ENCODE results near the gene ILDR2. TPM values are rescaled to one million over a fixed set of nuclear protein-coding genes. Genes with fewer than 3 reads are reported as not detected.

The ILDR2 gene
- polyA plus RNA-seq, 1 donor (not counting 4 experiments of a cell fraction or from before 2014, with no cell fraction given): not detected

DNA sequence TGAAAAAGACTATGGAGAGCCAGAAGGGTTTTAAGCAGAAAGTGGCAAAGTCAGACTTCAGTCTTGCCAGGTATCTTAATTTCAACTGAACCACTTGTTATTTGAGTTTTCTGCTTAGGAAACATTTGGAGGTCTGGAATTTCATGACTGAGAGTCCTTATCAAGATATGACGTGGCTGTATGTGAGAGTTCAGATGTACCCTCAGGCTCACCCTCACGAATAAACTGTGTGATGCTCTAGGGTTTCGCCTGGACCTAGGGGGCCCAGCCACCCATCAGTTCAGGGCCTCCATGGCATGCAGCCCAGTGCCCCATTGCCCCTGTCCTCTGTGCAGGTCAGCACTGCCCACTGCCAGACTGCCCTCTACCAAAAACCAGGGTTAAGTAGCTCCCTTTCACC lies 68.7 kb downstream of the ILDR2 start:
- TF ChIP-seq, protein P1, sequence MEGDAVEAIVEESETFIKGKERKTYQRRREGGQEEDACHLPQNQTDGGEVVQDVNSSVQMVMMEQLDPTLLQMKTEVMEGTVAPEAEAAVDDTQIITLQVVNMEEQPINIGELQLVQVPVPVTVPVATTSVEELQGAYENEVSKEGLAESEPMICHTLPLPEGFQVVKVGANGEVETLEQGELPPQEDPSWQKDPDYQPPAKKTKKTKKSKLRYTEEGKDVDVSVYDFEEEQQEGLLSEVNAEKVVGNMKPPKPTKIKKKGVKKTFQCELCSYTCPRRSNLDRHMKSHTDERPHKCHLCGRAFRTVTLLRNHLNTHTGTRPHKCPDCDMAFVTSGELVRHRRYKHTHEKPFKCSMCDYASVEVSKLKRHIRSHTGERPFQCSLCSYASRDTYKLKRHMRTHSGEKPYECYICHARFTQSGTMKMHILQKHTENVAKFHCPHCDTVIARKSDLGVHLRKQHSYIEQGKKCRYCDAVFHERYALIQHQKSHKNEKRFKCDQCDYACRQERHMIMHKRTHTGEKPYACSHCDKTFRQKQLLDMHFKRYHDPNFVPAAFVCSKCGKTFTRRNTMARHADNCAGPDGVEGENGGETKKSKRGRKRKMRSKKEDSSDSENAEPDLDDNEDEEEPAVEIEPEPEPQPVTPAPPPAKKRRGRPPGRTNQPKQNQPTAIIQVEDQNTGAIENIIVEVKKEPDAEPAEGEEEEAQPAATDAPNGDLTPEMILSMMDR (optimal IDR thresholded peaks at IDR 0.05 in 1 of 3, IDR thresholded peaks at IDR 0.05 in 1 of 3, conservative IDR thresholded peaks at IDR 0.05 in 1 of 3; ENCODE audit: extremely low read depth in 1 of 3, insufficient read depth in 2 of 3, low read length in 3 of 3): no peak
- no peak for TF ChIP-seq EZH2 (IDR thresholded peaks at IDR 0.05; ENCODE audit: low read length)
- H3K4me2 ChIP-seq (ENCODE audit: control insufficient read depth, extremely low read depth, insufficient read depth, low read depth, low read length): no peak overlapping the region
- no peaks in the 10 kb centered on the region for H3K9me3 ChIP-seq (ENCODE audit: control insufficient read depth, low read depth, low read length)
- no peak overlapping the region for H3K4me3 ChIP-seq (ENCODE audit: control insufficient read depth in 2 of 3, extremely low read depth in 1 of 3, insufficient read depth in 2 of 3, low read depth in 1 of 3, low read length in 3 of 3)
- no peak overlapping the region for H2AFZ ChIP-seq (ENCODE audit: control insufficient read depth, low read length)
- peaks cover 6% of the 10 kb centered on the region for H3K4me1 ChIP-seq (ENCODE audit: control insufficient read depth, extremely low read depth, insufficient read depth, low read length)
- no peaks in the 10 kb centered on the region for H3K36me3 ChIP-seq (ENCODE audit: control insufficient read depth in 2 of 2, extremely low read depth in 1 of 2, insufficient read depth in 2 of 2, low read length in 2 of 2)
- no peaks in the 10 kb centered on the region for H3K27me3 ChIP-seq (ENCODE audit: control insufficient read depth, extremely low read depth, insufficient read depth, low read length)
- no peak overlapping the region for H3K27ac ChIP-seq (ENCODE audit: control insufficient read depth, insufficient read depth, low read length)
- dilution Hi-C loops (cut with MboI; ENCODE audit: extremely low pct_ligation_motif_present, low sequenced_read_pairs): no loop called here
- no peak for FAIRE-seq
- no peaks in the 10 kb centered on the region for H4K20me1 ChIP-seq (ENCODE audit: control insufficient read depth, extremely low read depth, insufficient read depth, low read length)
- no peaks in the 10 kb centered on the region for H3K79me2 ChIP-seq (ENCODE audit: control insufficient read depth, insufficient read depth, low read length)
- no peak overlapping the region for H3K9ac ChIP-seq (ENCODE audit: control insufficient read depth, extremely low read depth, insufficient read depth, low read length)
- no peaks in the 10 kb centered on the region for H3K9me1 ChIP-seq (ENCODE audit: control insufficient read depth, extremely low read depth, insufficient read depth, low read length)
- DNase-seq (ENCODE audit: low read depth, low spot score): no peak

DNA sequence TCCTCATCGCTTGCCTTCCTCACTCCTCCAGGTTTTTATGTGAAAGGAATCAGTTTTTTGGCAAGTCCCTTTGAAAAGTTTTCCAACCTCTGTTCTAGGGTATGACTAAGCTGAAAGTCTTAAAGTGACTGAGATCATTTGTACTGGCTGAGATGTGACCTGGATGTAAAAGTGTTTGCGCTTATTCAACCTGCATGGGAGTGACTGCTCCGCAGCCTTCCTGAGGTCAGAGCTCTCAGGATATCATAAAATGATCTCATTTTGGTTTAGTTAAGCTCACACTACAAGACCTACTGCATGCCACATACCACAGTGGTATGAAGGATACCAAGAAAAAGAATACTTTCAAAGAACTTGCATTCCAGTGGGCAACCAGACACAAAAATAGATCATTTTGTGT lies 69.4 kb downstream of the ILDR2 start:
- TF ChIP-seq, protein P1 (optimal IDR thresholded peaks at IDR 0.05 in 1 of 3, IDR thresholded peaks at IDR 0.05 in 1 of 3, conservative IDR thresholded peaks at IDR 0.05 in 1 of 3; ENCODE audit: extremely low read depth in 1 of 3, insufficient read depth in 2 of 3, low read length in 3 of 3): no peak
- no peak for TF ChIP-seq EZH2 (IDR thresholded peaks at IDR 0.05; ENCODE audit: low read length)
- DNase-seq (ENCODE audit: low read depth, low spot score) (peak; percentile 25), FAIRE-seq (peak; percentile 48)
- dilution Hi-C loops (cut with MboI; ENCODE audit: extremely low pct_ligation_motif_present, low sequenced_read_pairs): no loop called here
- Histone ChIP-seq H3K9ac (ENCODE audit: control insufficient read depth, extremely low read depth, insufficient read depth, low read length) (no peak overlapping the region), H3K36me3 (ENCODE audit: control insufficient read depth in 2 of 2, extremely low read depth in 1 of 2, insufficient read depth in 2 of 2, low read length in 2 of 2) (no peaks in the 10 kb centered on the region), H3K9me1 (ENCODE audit: control insufficient read depth, extremely low read depth, insufficient read depth, low read length) (no peaks in the 10 kb centered on the region), H3K4me2 (ENCODE audit: control insufficient read depth, extremely low read depth, insufficient read depth, low read depth, low read length) (peak overlapping the region; percentile 42), H3K27ac (ENCODE audit: control insufficient read depth, insufficient read depth, low read length) (no peak overlapping the region), H3K4me3 (ENCODE audit: control insufficient read depth in 2 of 3, extremely low read depth in 1 of 3, insufficient read depth in 2 of 3, low read depth in 1 of 3, low read length in 3 of 3) (no peak overlapping the region), H3K9me3 (ENCODE audit: control insufficient read depth, low read depth, low read length) (no peaks in the 10 kb centered on the region), H3K4me1 (ENCODE audit: control insufficient read depth, extremely low read depth, insufficient read depth, low read length) (peaks cover 6% of the 10 kb centered on the region), H3K79me2 (ENCODE audit: control insufficient read depth, insufficient read depth, low read length) (no peaks in the 10 kb centered on the region), H2AFZ (ENCODE audit: control insufficient read depth, low read length) (no peak overlapping the region), H3K27me3 (ENCODE audit: control insufficient read depth, extremely low read depth, insufficient read depth, low read length) (no peaks in the 10 kb centered on the region), H4K20me1 (ENCODE audit: control insufficient read depth, extremely low read depth, insufficient read depth, low read length) (no peaks in the 10 kb centered on the region)
